ENCODE results near the gene TMEM248.

Gene TMEM248

GRCh38 chr7:66919704-66920103 is 1.3 kb upstream of the TMEM248 start:
- peak overlapping the region; percentile 50 for H3K27ac ChIP-seq (ENCODE audit: low read depth, low read length)
- no peak overlapping the region for H2BK120ac ChIP-seq (ENCODE audit: low read depth, low read length)
- H3K4ac ChIP-seq (ENCODE audit: low read depth, low read length): no peak overlapping the region
- no peak overlapping the region for H2BK15ac ChIP-seq (replicated peaks; ENCODE audit: low read depth)
- H3K56ac ChIP-seq (ENCODE audit: low read length): no peak overlapping the region
- H3K9ac ChIP-seq (ENCODE audit: low read length): no peak overlapping the region
- no peak for DNase-seq
- no peak overlapping the region for H3K18ac ChIP-seq (ENCODE audit: low read length)
- H2AK5ac ChIP-seq (ENCODE audit: low read length): no peak overlapping the region
- peaks cover 9% of the 10 kb centered on the region for H3K79me1 ChIP-seq (ENCODE audit: low read length)
- no peak overlapping the region for H3K4me3 ChIP-seq (ENCODE audit: low read length)
- no peak overlapping the region for H2BK5ac ChIP-seq (ENCODE audit: low read length)
- no peaks in the 10 kb centered on the region for H3K27me3 ChIP-seq (ENCODE audit: insufficient read depth, low read length, poor library complexity)
- no peaks in the 10 kb centered on the region for H3K4me1 ChIP-seq (ENCODE audit: control insufficient read depth, low read depth, low read length)
- H3K23ac ChIP-seq (ENCODE audit: low read length): no peak overlapping the region
- no peak overlapping the region for H4K5ac ChIP-seq (ENCODE audit: low read length)
- H3K36me3 ChIP-seq (ENCODE audit: control insufficient read depth, insufficient read depth, low read length): no peaks in the 10 kb centered on the region
- WGBS (ENCODE audit: extremely low coverage, insufficient coverage, low lambda C conversion rate): no CpG with 5 or more reads among the region's 4 CpGs
- H3K79me2 ChIP-seq (ENCODE audit: control insufficient read depth, insufficient read depth, low read length): peaks cover 25% of the 10 kb centered on the region
- H3K4me2 ChIP-seq (ENCODE audit: low read length): no peak overlapping the region
- H4K8ac ChIP-seq (ENCODE audit: low read depth, low read length): no peak overlapping the region

- H3K79me1 ChIP-seq (ENCODE audit: low read length): peaks cover 9% of the 10 kb centered on the region
- no peak overlapping the region for H3K23ac ChIP-seq (ENCODE audit: low read length)
- no peaks in the 10 kb centered on the region for H3K4me1 ChIP-seq (ENCODE audit: control insufficient read depth, low read depth, low read length)
- H2AK5ac ChIP-seq (ENCODE audit: low read length): no peak overlapping the region
- no peak overlapping the region for H3K4ac ChIP-seq (ENCODE audit: low read depth, low read length)
- H4K8ac ChIP-seq (ENCODE audit: low read depth, low read length): no peak overlapping the region
- no peak overlapping the region for H2BK15ac ChIP-seq (replicated peaks; ENCODE audit: low read depth)
- H3K56ac ChIP-seq (ENCODE audit: low read length): peak overlapping the region; percentile 12
- no CpG with 5 or more reads among the region's 3 CpGs for WGBS (ENCODE audit: extremely low coverage, insufficient coverage, low lambda C conversion rate)
- H3K4me3 ChIP-seq (ENCODE audit: low read length): no peak overlapping the region
- no peak overlapping the region for H3K9ac ChIP-seq (ENCODE audit: low read length)
- H3K18ac ChIP-seq (ENCODE audit: low read length): no peak overlapping the region
- H3K27ac ChIP-seq (ENCODE audit: low read depth, low read length): no peak overlapping the region
- DNase-seq: no peak
- no peak overlapping the region for H2BK5ac ChIP-seq (ENCODE audit: low read length)
- no peaks in the 10 kb centered on the region for H3K36me3 ChIP-seq (ENCODE audit: control insufficient read depth, insufficient read depth, low read length)
- peaks cover 28% of the 10 kb centered on the region for H3K79me2 ChIP-seq (ENCODE audit: control insufficient read depth, insufficient read depth, low read length)
- H3K4me2 ChIP-seq (ENCODE audit: low read length): no peak overlapping the region
- no peak overlapping the region for H4K5ac ChIP-seq (ENCODE audit: low read length)
- no peak overlapping the region for H2BK120ac ChIP-seq (ENCODE audit: low read depth, low read length)
- no peaks in the 10 kb centered on the region for H3K27me3 ChIP-seq (ENCODE audit: insufficient read depth, low read length, poor library complexity)
These were observed 769 bp upstream of the TMEM248 start for GRCh38 chr7:66920256-66920655.

- no peak for DNase-seq
- Histone ChIP-seq H3K4me1 (ENCODE audit: control insufficient read depth, low read depth, low read length) (no peaks in the 10 kb centered on the region), H3K36me3 (ENCODE audit: control insufficient read depth, insufficient read depth, low read length) (no peaks in the 10 kb centered on the region), H3K23ac (ENCODE audit: low read length) (no peak overlapping the region), H3K18ac (ENCODE audit: low read length) (peak overlapping the region; percentile 72), H4K8ac (ENCODE audit: low read depth, low read length) (no peak overlapping the region), H3K27ac (ENCODE audit: low read depth, low read length) (peak overlapping the region; percentile 14), H3K4ac (ENCODE audit: low read depth, low read length) (peak overlapping the region; percentile 64), H3K4me2 (ENCODE audit: low read length) (peak overlapping the region; percentile 51), H3K27me3 (ENCODE audit: insufficient read depth, low read length, poor library complexity) (no peaks in the 10 kb centered on the region), H3K56ac (ENCODE audit: low read length) (peak overlapping the region; percentile 99), H2BK120ac (ENCODE audit: low read depth, low read length) (no peak overlapping the region), H2BK15ac (replicated peaks; ENCODE audit: low read depth) (no peak overlapping the region), H3K9ac (ENCODE audit: low read length) (peak overlapping the region; percentile 72), H4K5ac (ENCODE audit: low read length) (no peak overlapping the region), H2AK5ac (ENCODE audit: low read length) (no peak overlapping the region), H2BK5ac (ENCODE audit: low read length) (no peak overlapping the region), H3K79me2 (ENCODE audit: control insufficient read depth, insufficient read depth, low read length) (peaks cover 32% of the 10 kb centered on the region), H3K4me3 (ENCODE audit: low read length) (peak overlapping the region; percentile 90), H3K79me1 (ENCODE audit: low read length) (peaks cover 12% of the 10 kb centered on the region)
- WGBS (ENCODE audit: extremely low coverage, insufficient coverage, low lambda C conversion rate): no CpG with 5 or more reads among the region's 47 CpGs
These were observed 432 bp downstream of the TMEM248 start for GRCh38 chr7:66921396-66921917.

- Histone ChIP-seq H3K79me1 (ENCODE audit: low read length) (peaks cover 14% of the 10 kb centered on the region), H3K27ac (ENCODE audit: low read depth, low read length) (no peak overlapping the region), H3K4ac (ENCODE audit: low read depth, low read length) (no peak overlapping the region), H2BK120ac (ENCODE audit: low read depth, low read length) (no peak overlapping the region), H3K4me2 (ENCODE audit: low read length) (peak overlapping the region; percentile 51), H3K27me3 (ENCODE audit: insufficient read depth, low read length, poor library complexity) (no peaks in the 10 kb centered on the region), H2BK15ac (replicated peaks; ENCODE audit: low read depth) (no peak overlapping the region), H4K8ac (ENCODE audit: low read depth, low read length) (no peak overlapping the region), H3K4me3 (ENCODE audit: low read length) (peak overlapping the region; percentile 90), H3K9ac (ENCODE audit: low read length) (peak overlapping the region; percentile 72), H3K56ac (ENCODE audit: low read length) (peak overlapping the region; percentile 99), H3K4me1 (ENCODE audit: control insufficient read depth, low read depth, low read length) (no peaks in the 10 kb centered on the region), H2AK5ac (ENCODE audit: low read length) (no peak overlapping the region), H3K79me2 (ENCODE audit: control insufficient read depth, insufficient read depth, low read length) (peaks cover 35% of the 10 kb centered on the region), H3K36me3 (ENCODE audit: control insufficient read depth, insufficient read depth, low read length) (no peaks in the 10 kb centered on the region), H3K18ac (ENCODE audit: low read length) (no peak overlapping the region), H2BK5ac (ENCODE audit: low read length) (no peak overlapping the region), H3K23ac (ENCODE audit: low read length) (no peak overlapping the region), H4K5ac (ENCODE audit: low read length) (no peak overlapping the region)
- no peak for DNase-seq
- WGBS (ENCODE audit: extremely low coverage, insufficient coverage, low lambda C conversion rate): no CpG with 5 or more reads among the region's 15 CpGs
These were observed 977 bp downstream of the TMEM248 start for GRCh38 chr7:66921918-66922486.

GRCh38 chr7:66925255-66925654 is 4.2 kb downstream of the TMEM248 start:
- H3K23ac ChIP-seq (ENCODE audit: low read length): no peak overlapping the region
- H3K18ac ChIP-seq (ENCODE audit: low read length): no peak overlapping the region
- H3K27me3 ChIP-seq (ENCODE audit: insufficient read depth, low read length, poor library complexity): no peaks in the 10 kb centered on the region
- H4K5ac ChIP-seq (ENCODE audit: low read length): no peak overlapping the region
- H3K79me1 ChIP-seq (ENCODE audit: low read length): peaks cover 28% of the 10 kb centered on the region
- no peaks in the 10 kb centered on the region for H3K36me3 ChIP-seq (ENCODE audit: control insufficient read depth, insufficient read depth, low read length)
- H3K4me2 ChIP-seq (ENCODE audit: low read length): no peak overlapping the region
- no peak overlapping the region for H2BK5ac ChIP-seq (ENCODE audit: low read length)
- H3K4me1 ChIP-seq (ENCODE audit: control insufficient read depth, low read depth, low read length): no peaks in the 10 kb centered on the region
- no peak overlapping the region for H2AK5ac ChIP-seq (ENCODE audit: low read length)
- H3K56ac ChIP-seq (ENCODE audit: low read length): no peak overlapping the region
- H4K8ac ChIP-seq (ENCODE audit: low read depth, low read length): no peak overlapping the region
- no peak overlapping the region for H2BK15ac ChIP-seq (replicated peaks; ENCODE audit: low read depth)
- H2BK120ac ChIP-seq (ENCODE audit: low read depth, low read length): no peak overlapping the region
- H3K4me3 ChIP-seq (ENCODE audit: low read length): no peak overlapping the region
- no peak for DNase-seq
- no peak overlapping the region for H3K27ac ChIP-seq (ENCODE audit: low read depth, low read length)
- WGBS (ENCODE audit: extremely low coverage, insufficient coverage, low lambda C conversion rate): no CpG with 5 or more reads among the region's 3 CpGs
- no peak overlapping the region for H3K9ac ChIP-seq (ENCODE audit: low read length)
- H3K4ac ChIP-seq (ENCODE audit: low read depth, low read length): no peak overlapping the region
- H3K79me2 ChIP-seq (ENCODE audit: control insufficient read depth, insufficient read depth, low read length): peaks cover 60% of the 10 kb centered on the region
